Melanocyte of skin (primary cell): ENCODE results near the gene UQCRC1. TPM values are rescaled to one million over a fixed set of nuclear protein-coding genes. Genes with fewer than 3 reads are reported as not detected.

ENCODE experiments used
- small RNA-seq, 2 donors: library from RNA; depleted of rRNA; stranded (forward); fragments of <200 nt; gene quantifications; one replicate each; pipeline ENCODE3, GENCODE V24; 2012
- total RNA-seq, 2 donors: library from RNA; depleted of rRNA; stranded (reverse); fragments of >200 nt; gene quantifications; 2 replicates each; pipeline ENCODE4 v1.2.3, GENCODE V29; 2012

Gene UQCRC1
- total RNA-seq = 100 to 1,000 TPM; 317 to 434 TPM

DNA sequence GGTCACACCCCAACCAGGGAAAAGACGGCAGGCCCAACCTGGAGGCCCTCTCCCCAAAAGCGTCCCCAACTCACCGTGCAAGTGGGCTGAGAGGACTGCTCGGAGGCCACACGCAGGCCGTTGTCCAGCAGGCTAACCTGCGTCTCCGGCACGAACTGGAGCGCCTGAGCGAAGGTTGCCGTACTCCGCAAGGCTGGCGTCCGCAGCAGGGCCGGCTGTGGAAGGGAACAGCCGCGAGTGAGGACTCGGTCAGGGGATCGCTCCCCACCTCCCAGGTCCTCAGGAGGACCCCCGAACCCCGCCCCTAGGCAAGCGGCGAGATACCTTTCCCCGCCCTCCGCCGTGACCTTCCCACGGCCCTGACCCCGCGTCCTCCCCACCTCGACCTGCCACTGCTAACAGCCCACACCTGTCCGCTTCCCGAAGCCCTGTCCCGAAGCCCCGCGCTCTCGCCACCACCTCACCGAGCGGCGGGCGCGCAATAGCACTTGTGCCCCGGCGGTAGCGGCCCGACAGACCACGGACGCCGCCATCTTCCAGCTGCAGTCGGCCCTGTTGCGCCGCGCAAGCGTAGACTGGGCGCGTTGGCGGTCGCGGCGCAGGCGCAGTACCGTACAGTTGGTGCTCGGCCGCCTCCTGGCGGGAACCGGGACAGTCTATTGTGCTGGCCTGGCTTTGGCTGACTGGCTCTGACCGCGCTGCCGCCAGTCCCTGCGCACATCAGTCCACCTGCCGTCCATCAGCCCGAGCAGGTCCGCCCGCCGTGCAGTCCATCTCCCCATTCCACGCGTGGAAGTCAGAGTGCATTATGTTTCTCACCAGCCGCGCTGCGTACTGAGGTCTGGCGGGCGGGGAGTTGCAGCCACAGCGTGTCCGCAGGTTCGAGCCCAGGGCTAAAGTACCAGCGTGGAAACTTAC, at the start of gene UQCRC1:
Gene UQCRC1, minus strand, starts transcription at position 559 of the 918 bp plus-strand sequence. Its CDS starts 26 bp downstream, at position 533.

DNA sequence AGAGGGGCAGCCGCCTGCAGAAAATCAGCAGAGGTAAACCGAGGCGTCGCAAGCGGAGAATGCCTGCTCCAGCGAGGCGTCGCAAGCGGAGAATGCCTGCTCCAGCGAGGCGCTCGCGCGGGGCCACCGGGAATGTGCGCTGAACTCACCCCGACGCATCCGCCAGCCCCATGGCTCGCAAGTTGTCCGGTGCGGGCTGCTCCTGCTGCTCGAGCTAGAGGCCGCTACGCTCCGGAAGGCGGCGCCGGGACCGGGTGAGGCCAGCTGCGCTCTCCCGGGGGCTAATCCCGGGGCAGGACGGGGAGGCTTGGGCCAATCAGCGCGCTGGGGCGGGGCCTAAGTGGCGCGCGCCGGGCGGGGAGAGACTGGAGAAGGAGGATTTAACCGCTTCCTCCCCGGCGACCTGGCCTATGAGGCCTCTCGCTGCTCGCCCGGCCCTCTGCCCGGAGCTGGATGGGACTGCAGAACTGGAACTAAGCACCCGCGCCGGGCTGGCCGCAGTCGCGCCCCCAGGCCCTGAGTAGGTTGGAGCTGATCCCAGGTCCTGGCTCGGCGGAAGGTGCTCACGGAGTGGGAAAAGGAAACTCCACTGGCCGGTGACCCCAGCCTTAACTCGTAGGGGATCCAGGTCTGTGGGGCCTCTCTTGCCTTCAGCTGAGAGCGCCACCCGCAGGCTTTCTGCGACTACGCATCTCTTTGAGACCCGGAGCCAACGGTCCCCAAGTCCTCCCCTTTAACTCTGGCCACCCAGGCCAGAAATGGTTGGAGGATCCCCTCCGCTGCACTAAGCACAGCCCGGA, 26.0 kb upstream of the UQCRC1 start, which contains the start of gene SLC26A6:
Gene SLC26A6, minus strand, starts transcription at position 240 of the 800 bp plus-strand sequence. Its CDS starts 68 bp downstream, at position 172.

DNA sequence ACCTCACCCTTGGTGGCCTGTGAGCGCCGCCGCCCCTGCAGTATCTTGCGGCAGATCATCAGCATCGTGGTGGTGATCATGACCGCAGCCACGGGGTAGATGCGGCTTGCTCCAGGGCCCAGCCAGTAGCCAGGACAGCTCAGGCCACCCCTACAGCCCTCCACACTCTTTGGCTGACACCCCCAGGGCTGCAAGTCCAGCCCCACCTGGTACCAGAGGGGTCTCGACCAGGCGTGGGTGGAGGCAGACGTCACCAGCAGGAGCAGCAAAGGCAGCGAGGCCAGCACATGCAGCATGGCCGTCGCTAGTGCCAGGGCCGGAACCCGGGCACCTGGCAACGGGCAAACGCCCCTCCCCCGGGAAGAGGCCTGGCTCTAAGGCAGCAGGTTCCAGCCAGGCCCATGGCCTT, 12.0 kb upstream of the UQCRC1 start, which contains the start of gene TMEM89:
Gene TMEM89, minus strand, starts transcription at position 309 of the 409 bp plus-strand sequence. Its CDS starts 13 bp downstream, at position 296.

DNA sequence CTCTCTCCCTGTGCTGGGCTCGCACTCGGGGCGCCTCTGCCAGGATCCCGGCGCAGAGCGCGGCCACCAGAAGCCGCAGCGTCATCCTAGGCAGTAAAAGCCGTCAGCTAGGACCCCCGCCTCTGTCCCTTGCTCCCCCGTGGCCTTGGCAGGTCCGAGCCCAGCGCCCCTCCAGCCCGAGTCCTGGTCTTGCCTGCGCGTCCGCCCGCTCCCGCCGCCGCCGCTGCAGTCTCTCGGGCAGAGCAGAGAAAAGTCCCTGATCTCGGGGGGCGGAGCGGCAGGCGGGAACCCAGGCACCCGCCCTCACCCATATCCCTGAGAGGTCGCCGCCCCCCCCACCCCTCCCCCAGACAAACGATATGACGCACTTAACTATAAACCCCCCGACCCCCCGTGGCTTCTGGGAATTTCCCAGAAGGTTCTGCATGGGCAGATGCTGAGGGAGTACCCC, 14.3 kb downstream of the UQCRC1 start, which contains the start of gene COL7A1:
Gene COL7A1, minus strand, starts transcription at position 255 of the 451 bp plus-strand sequence. Its CDS starts 170 bp downstream, at position 85.

DNA sequence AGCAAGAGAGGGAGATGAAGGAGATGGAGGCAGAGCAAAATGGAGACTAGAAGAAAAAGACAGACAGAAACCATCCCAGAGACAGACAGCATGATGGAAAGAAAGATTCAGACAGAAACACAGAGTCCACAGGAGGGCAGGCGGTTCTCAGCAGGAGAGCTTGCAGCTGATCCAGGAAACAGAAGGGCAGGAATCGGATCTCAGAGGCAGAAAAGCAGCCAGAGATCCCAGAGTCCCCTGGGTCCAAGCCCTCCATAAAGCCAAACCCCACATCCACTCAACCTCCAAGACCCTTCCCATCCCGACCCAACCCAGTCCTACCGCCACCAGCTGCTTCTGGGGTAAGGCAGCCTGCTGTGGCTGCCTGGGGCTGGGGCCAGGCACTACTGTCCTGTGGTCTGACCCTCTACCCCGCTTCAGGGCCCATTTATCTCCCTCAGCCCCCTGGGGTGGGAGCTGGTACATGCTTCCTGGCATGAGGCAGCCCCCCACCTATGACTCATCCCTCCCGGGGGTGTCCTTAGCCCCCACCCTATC, 46.0 kb downstream of the UQCRC1 start, which contains the start of gene UCN2:
Gene UCN2, minus strand, starts transcription at position 400 of the 537 bp plus-strand sequence. CDS start 657 bp downstream, outside the sequence.

DNA sequence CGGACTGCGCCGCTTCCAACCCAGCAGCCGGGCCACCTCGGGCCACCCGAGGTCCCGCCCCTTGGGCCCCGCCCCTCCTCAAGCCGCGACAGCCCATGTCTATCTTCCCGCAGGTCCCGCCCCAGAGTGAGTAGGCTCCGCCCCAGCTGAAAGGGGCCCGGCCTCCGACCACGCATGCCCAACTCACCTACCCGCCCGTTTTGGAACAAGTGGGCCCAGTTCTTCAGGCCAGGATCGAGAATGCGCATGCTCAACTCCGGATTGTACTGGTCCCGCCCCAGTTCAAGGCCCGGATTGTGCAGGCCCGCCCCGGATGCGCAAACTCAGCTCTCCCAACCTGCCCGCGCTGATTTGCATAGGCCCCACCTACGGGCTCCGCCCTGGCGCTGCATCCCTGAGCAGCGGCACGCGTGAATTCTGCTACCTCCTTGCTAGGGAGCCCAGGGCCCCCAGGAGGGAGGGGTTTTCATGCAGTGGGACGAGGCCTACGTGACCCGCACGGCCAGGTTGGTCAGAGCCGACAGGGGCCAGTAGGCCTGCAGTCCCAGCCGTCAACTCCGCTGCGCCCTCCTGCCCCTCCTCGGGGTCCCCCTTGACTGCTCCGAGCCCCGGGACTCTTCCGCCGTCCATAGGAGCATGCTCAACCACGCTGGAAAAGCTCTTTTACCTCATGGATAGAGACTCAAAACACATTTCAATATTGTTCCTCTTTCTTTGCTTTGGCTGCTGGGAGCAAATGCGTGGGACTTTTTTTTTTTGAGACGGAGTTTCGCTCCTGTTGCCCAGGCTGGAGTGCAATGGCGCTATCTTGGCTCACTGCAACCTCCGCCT, 52.4 kb downstream of the UQCRC1 start, which contains the start of gene PFKFB4:
Gene PFKFB4, minus strand, starts transcription at position 8 of the 831 bp plus-strand sequence. CDS start 26 bp downstream, outside the sequence.

Small RNAs within 50 kb of the gene (small RNA-seq; reads per million reads assigned to genes)
- 0.73 to 1.5 reads per million in 2 donors for gene MIR6823

Other genes starting within 250 kb of the UQCRC1 start
- gene FBXW12, start 237.4 kb downstream of the UQCRC1 start, total RNA-seq = under 1 TPM in 1 of 2 donors, not detected in 1; 0.33 TPM
- 10 to 100 TPM in 1 of 2 donors, 1 to 10 TPM in 1; 7.0 to 11.7 TPM for gene PLXNB1, start 179.6 kb downstream of the UQCRC1 start, total RNA-seq
- 10 to 100 TPM; 20.3 to 33.0 TPM for gene CCDC51, start 169.5 kb downstream of the UQCRC1 start, total RNA-seq
- 100 to 1,000 TPM; 130 to 187 TPM for gene TMA7, start 169.4 kb downstream of the UQCRC1 start, total RNA-seq
- gene ATRIP, start 162.9 kb downstream of the UQCRC1 start, total RNA-seq = 1 to 10 TPM; 6.2 to 10.0 TPM
- 100 to 1,000 TPM; 101 to 125 TPM for gene SHISA5, start 105.5 kb downstream of the UQCRC1 start, total RNA-seq
- gene PFKFB4, start 52.8 kb downstream of the UQCRC1 start, total RNA-seq = 10 to 100 TPM; 13.8 to 66.3 TPM
- 10 to 100 TPM in 1 of 2 donors, under 1 TPM in 1; 0.34 to 62.3 TPM for gene UCN2, start 45.9 kb downstream of the UQCRC1 start, total RNA-seq
- 1 to 10 TPM; 2.0 to 2.1 TPM for gene COL7A1, start 14.3 kb downstream of the UQCRC1 start, total RNA-seq
- not detected for gene TMEM89, start 12.1 kb upstream of the UQCRC1 start, total RNA-seq
- gene SLC26A6, start 25.8 kb upstream of the UQCRC1 start, total RNA-seq = 10 to 100 TPM; 40.3 to 65.6 TPM
- 1 to 10 TPM in 1 of 2 donors, under 1 TPM in 1; 0.33 to 1.4 TPM for gene CELSR3, start 53.2 kb upstream of the UQCRC1 start, total RNA-seq
- gene NCKIPSD, start 76.3 kb upstream of the UQCRC1 start, total RNA-seq = 10 to 100 TPM; 13.1 to 16.7 TPM
- 10 to 100 TPM; 37.3 to 39.9 TPM for gene IP6K2, start 107.6 kb upstream of the UQCRC1 start, total RNA-seq
- gene PRKAR2A, start 238.2 kb upstream of the UQCRC1 start, total RNA-seq = 10 to 100 TPM; 31.0 to 36.6 TPM